D721Med (cell line): Measurements from ENCODE around the gene CCDC3.

ENCODE experiments used
- DNase-seq: peaks from one replicate; pipeline ENCODE4 v3.0.0; 2011; ENCODE audit warnings: low spot score; ENCODE audit not compliant: insufficient read length
- FAIRE-seq: peaks from 2 replicates; lab custom pipeline; 2011; peaks lifted over from hg19 to GRCh38; lab: Jason Lieb, UNC
- CTCF ChIP-seq: IDR thresholded peaks from 2 replicates; pipeline ENCODE4 v1.5.1; 2012; ENCODE audit warnings: mild to moderate bottlenecking, control low read depth; ENCODE audit not compliant: insufficient read depth; ENCODE audit errors: missing control alignments

CCDC3 gene

GRCh38 chr10:12981570-12981969 is 19.9 kb downstream of the CCDC3 start:
- FAIRE-seq (no peak), DNase-seq (no peak)
- no peak for TF ChIP-seq CTCF

- FAIRE-seq (no peak), DNase-seq (no peak)
- no peak for TF ChIP-seq CTCF
Observed at GRCh38 chr10:12980713-12981306, 20.7 kb downstream of the CCDC3 start.

GRCh38 chr10:12980102-12980661 is 21.3 kb downstream of the CCDC3 start:
- TF ChIP-seq CTCF, result no peak
- FAIRE-seq (no peak), DNase-seq (no peak)

GRCh38 chr10:12978891-12979290 is 22.6 kb downstream of the CCDC3 start:
- FAIRE-seq, result no peak
- no peak for DNase-seq
- TF ChIP-seq CTCF, result no peak

GRCh38 chr10:12975906-12976305 is 25.6 kb downstream of the CCDC3 start:
- FAIRE-seq (no peak), DNase-seq (no peak)
- TF ChIP-seq CTCF, result no peak

GRCh38 chr10:12975266-12975665 is 26.2 kb downstream of the CCDC3 start:
- no peak for FAIRE-seq
- no peak for TF ChIP-seq CTCF
- DNase-seq, result no peak

- FAIRE-seq, result no peak
- no peak for TF ChIP-seq CTCF
- no peak for DNase-seq
Observed at GRCh38 chr10:12974491-12975199, 26.9 kb downstream of the CCDC3 start.
